GM19438 (cell line): ENCODE data around the gene MICA.
"Not testable (repeated sequence)": the region's sequence is repeated elsewhere in the genome, so short reads cannot be mapped to it uniquely, and the experiment has no call there.

ENCODE experiments used
- ATAC-seq: cut with Tn5 transposase; IDR thresholded peaks from one replicate; pipeline ENCODE4 v1.9.1; 2021; ENCODE audit warnings: low read depth; ENCODE audit not compliant: unreplicated experiment

MICA gene

GRCh38 chr6:31405996-31406395 lies 2.6 kb downstream of the MICA start:
- no peak for ATAC-seq

DNA sequence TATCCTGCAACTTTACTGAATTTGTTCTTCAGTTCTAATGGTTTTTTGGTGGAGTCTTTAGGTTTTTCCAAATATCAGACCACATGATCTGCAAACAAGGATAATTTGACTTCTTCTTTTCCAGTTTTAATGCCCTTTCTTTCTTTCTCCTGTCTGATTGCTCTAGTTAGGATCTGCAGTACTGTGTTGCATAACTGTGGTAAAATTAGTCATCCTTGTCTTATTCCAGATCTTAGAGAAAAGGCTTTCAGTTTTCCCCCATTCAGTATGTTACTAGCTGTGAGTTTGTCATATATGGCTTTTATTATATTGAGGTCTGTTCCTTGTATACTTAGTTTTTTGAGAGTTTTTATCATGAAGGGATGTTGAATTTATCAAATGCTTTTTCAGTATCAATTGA lies 4.3 kb downstream of the MICA start:
- no peak for ATAC-seq

DNA sequence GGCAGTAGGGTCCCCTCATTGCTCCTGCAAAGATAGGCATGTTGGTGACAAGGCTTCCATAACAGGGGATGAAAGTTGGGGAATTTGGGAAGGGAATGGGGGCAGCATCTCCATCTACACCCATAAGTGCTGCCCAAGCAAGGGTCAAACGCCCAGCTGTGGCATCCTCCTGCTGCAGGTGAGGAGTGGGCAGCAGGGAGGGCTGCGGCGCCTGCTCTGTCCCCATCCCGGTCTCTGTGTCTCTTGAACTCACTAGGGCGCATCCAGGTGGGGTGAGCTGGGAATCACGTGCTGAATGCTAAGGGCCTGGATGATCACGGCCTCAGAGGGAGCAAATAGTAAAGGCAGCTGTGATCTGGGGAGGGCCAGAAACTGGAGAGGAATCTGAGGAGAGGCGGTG lies 9.1 kb downstream of the MICA start:
- ATAC-seq: no peak

DNA sequence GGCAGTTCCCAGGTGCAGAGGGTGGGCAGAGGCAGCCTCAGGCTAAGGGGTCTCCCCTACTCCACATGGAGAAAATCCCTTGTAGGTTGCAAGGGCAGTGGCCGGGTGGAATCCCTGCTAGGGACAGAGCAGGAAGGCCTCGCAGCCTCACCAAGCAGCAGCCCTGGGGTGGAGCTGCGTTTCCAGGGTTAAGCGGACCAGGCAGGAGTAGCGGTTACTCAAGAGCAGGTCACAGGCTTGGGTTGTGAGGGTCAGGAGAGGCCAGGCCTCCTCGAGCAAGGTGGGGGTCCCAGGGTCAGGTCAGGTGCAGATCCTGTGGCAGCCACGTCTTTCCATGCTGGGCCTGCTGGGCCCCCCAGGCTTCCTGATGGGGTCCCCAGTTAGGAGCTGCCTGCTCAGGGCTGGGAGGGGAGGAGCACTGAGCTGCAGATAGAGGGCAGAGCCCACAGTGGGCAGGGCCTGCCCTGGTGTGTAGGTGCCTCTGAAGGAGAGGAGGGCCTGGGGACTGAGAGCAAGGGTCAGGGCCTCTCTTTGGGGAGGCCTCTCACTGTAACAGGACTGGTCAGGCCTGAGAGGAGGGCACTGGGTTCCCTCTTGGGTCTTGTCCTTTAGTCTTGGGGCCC lies 10.9 kb downstream of the MICA start:
- not testable (repeated sequence) for ATAC-seq

DNA sequence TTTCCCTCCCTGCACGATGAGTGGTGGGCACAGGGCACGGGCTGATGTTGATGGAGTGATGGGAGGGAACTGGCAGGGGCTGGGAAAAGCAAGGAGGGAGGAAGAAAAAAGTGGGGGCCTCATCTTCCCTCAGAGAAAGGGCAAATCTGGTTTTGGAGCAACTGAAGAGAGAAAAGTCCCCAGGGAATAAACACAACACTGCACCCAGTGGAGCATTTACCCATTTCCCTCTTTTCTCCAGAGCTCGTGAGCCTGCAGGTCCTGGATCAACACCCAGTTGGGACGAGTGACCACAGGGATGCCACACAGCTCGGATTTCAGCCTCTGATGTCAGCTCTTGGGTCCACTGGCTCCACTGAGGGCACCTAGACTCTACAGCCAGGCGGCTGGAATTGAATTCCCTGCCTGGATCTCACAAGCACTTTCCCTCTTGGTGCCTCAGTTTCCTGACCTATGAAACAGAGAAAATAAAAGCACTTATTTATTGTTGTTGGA lies 11.4 kb downstream of the MICA start:
- ATAC-seq: no peak

DNA sequence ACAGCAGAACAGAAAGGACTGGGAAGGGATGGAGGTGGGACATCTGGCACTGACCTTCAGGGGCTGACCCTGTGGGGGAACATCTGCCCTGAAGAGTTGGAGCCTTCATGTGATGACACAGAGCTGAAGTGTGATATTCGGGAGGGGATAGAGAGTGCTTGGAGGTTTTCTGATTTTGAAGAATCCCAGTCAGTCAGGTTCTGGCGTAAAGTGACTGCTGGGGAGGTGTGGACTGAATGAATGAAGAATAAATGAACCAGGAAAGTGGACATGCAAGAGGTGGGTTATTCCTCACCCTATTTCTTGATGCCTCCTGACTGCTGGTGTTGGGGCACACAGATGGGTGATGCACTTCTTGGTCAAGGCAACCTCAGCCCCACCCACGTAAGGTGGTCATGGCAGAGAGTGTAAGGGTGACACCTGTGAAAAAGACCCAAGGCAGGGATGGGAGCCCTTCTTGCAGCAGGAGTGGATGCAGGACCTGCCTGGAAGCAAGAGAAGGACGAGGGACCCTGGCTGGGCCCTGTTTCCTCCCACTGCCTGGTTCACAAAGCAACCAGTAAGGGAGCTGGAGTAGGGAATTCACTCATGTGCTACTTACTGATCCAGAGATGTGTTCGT lies 13.1 kb downstream of the MICA start:
- no peak for ATAC-seq

DNA sequence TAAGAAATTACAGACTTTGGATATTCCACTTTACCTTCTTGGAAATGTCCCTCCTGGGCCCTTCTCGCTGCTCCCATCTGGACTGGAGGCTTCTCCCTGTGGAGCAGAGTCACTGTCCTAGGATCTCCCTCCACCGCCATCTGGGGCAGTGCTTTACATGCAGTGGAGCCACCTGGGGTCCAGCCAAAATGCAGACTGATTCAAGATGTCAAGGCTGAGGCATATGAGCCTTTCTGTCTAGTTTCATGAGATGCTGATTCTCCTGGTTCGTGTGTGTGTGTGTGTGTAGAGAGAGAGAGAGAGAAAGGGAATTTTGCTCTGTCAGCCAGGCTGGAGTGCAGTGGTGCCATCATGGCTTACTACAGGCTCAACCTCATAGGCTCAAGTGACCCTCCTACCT lies 14.9 kb downstream of the MICA start:
- ATAC-seq: no peak

GRCh38 chr6:31419842-31420241 lies 16.4 kb downstream of the MICA start:
- ATAC-seq: no peak

DNA sequence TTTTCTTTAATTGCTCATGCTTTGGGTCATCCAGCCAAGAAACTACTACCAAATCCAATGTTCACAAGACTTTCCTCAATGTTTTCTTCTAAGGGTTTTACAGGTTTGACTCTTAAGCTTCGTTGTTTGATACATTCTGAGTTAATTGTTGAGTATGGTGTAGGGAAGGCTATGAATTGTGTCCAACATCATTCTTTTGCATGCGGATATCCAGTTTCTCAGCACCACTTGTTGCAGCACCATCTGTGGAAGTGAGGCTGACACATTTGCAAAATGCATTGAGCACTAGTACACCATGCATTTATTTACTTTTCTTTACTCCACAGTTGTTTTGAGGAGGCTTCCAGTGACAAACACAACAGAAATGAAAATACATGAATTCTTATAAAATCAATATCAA lies 17.2 kb downstream of the MICA start:
- ATAC-seq: no peak

DNA sequence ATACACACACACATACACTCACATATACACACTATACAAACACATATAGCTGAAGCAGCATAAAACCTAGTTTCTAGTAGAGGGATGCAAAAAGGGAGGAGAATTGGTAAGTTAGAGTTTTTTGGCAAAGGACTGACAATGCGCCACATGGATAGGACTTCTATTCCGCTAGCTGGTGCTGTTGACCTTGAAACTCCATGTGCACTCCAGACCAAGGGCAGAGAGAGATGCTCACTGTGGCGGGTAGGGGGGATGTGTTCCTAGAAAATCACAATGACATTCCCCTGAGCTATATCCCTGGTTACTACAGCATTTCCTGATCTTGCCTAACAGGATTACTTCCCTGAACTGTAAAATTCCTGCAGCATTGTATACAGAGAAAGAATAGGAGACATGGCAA lies 19.2 kb downstream of the MICA start:
- no peak for ATAC-seq

- ATAC-seq: no peak
These were observed 20.2 kb downstream of the MICA start for GRCh38 chr6:31423550-31423949.

- ATAC-seq: no peak
These were observed 23.3 kb downstream of the MICA start for GRCh38 chr6:31426395-31427354.

- no peak for ATAC-seq
These were observed 27.1 kb downstream of the MICA start for GRCh38 chr6:31430449-31430848.

DNA sequence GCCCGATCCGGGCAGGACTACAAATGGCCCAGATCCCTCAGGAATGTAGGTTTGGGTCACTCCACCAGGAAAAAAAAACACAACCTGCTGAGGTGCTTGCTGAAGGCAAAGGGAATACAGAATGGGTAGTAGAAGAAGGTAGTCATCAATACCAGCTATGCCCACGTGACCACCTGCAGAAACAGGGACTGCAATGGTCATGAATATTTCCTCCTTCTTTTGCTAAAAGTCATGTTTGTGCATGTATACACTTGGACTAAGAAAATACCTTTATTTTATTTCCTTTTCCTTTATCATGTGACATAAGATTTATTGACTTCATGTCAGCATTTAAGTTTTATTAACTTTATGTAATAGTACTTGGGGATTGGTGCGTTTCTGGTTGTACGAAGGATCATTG lies 31.7 kb downstream of the MICA start:
- not testable (repeated sequence) for ATAC-seq

GRCh38 chr6:31438222-31438621 lies 34.8 kb downstream of the MICA start:
- no peak for ATAC-seq

DNA sequence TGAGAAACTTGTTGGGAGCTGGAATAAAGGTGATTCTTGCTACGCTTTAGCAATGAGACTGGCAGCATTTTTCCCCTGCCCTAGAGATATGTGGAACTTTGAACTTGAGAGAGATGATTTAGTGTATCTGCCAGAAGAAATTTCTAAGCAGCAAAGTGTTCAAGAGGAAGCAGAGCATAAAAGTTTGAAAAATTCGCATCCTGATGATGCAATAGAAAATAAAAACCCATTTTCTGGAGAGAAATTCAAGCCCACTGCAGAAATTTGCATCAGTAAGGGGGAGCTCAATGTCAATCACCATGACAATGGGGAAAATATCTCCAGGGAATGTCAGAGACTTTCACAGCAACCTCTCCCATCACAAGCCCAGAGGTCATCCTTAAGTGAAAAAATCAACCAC lies 35.3 kb downstream of the MICA start:
- no peak for ATAC-seq

GRCh38 chr6:31441365-31442267 lies 38.2 kb downstream of the MICA start:
- no peak for ATAC-seq

DNA sequence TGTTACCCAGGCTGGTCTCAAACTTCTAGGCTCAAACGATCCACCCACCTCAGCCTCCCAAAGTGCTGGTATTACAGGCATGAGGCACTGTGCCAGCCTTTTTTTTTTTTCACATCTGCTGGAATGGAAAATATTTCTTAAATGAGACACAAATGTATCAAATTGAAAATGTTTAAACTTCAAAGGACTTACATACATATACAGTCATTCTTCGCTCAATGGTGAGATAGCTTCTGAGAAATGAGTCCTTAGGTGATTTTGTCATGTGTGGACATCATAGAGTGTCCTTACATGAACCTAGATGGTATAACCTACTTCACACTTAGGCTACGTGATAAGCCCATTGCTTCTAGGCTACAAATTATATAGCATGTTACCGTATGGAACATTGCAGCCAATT lies 43.1 kb downstream of the MICA start:
- no peak for ATAC-seq

DNA sequence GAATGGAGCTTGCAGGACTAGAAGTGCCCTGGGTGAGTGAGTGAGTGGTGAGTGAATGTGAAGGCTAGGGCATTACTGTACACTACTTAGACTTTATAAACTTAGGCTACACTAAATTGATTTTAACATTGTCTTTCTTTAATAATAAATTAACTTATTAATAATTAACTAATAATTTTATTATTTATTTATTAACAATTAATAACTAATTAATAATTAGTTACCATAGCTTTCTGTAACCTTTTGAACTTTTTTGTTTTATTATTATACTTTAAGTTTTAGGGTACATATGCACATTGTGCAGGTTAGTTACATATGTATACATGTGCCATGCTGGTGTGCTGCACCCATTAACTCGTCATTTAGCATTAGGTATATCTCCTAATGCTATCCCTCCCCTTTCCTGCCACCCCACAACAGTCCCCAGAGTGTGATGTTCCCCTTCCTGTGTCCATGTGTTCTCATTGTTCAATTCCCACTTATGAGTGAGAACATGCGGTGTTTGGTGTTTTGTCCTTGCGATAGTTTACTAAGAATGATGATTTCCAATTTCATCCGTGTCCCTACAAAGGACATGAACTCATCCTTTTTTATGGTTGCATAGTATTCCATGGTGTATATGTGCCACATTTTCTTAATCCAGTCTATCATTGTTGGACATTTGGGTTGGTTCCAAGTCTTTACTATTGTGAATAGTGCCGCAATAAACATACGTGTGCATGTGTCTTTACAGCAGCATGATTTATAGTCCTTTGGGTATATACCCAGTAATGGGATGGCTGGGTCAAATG lies 43.8 kb downstream of the MICA start:
- ATAC-seq: not testable (repeated sequence)

DNA sequence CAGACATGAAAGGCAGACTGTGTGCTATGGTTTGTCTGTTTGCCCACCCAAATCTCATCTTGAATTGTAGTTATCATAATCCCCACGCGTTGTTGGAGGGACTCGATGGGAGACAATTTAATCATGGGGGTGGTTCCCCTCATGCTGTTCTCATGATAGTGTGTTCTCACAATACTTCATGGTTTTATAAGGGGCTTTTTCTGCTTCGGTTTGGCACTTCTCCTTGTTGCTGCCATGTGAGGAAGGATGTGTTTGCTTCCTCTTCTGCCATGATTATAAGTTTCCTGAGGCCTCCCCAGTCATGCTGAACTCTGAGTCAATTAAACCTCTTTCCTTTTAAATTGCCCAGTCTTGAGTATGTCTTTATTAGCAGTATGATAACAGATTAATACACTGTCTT lies 47.4 kb downstream of the MICA start:
- no peak for ATAC-seq
